Measurements from ENCODE around the gene LKAAEAR1.
A peak's percentile ranks its signal among the peaks of the same experiment; 100 is the strongest.

LKAAEAR1 gene

GRCh38 chr20:64050261-64051032, 33.8 kb downstream of the LKAAEAR1 start:
- DNase-seq (ENCODE audit: low spot score): no peak

- no peak for DNase-seq (ENCODE audit: low spot score)
Measured at GRCh38 chr20:64049878-64050260, 34.3 kb downstream of the LKAAEAR1 start.

- no peak for DNase-seq (ENCODE audit: low spot score)
Measured at GRCh38 chr20:64049060-64049877, 34.9 kb downstream of the LKAAEAR1 start, which contains the start of gene SOX18. Gene SOX18, minus strand, starts transcription at chr20:64049639. Its CDS starts 123 bp downstream, at chr20:64049516.

- no peak for DNase-seq (ENCODE audit: low spot score)
Measured at GRCh38 chr20:64048402-64049044, 35.7 kb downstream of the LKAAEAR1 start.

GRCh38 chr20:64047968-64048401, 36.2 kb downstream of the LKAAEAR1 start:
- no peak for DNase-seq (ENCODE audit: low spot score)

GRCh38 chr20:64047046-64047389, 37.2 kb downstream of the LKAAEAR1 start:
- DNase-seq (ENCODE audit: low spot score): no peak

- DNase-seq (ENCODE audit: low spot score): no peak
Measured at GRCh38 chr20:64045346-64046011, 38.7 kb downstream of the LKAAEAR1 start.

GRCh38 chr20:64044484-64045247, 39.5 kb downstream of the LKAAEAR1 start:
- DNase-seq (ENCODE audit: low spot score): peak; percentile 71

- DNase-seq (ENCODE audit: low spot score): no peak
Measured at GRCh38 chr20:64043768-64044167, 40.4 kb downstream of the LKAAEAR1 start.

GRCh38 chr20:64042054-64042781, 42.0 kb downstream of the LKAAEAR1 start:
- no peak for DNase-seq (ENCODE audit: low spot score)

GRCh38 chr20:64041781-64042053, 42.5 kb downstream of the LKAAEAR1 start:
- DNase-seq (ENCODE audit: low spot score): no peak

GRCh38 chr20:64041040-64041780, 43.0 kb downstream of the LKAAEAR1 start:
- DNase-seq (ENCODE audit: low spot score): no peak

GRCh38 chr20:64040231-64041039, 43.8 kb downstream of the LKAAEAR1 start:
- DNase-seq (ENCODE audit: low spot score): no peak

GRCh38 chr20:64039293-64040160, 44.7 kb downstream of the LKAAEAR1 start:
- DNase-seq (ENCODE audit: low spot score): peak; percentile 57

GRCh38 chr20:64038565-64039292, 45.5 kb downstream of the LKAAEAR1 start:
- DNase-seq (ENCODE audit: low spot score): peak; percentile 86

GRCh38 chr20:64038224-64038564, 46.0 kb downstream of the LKAAEAR1 start:
- DNase-seq (ENCODE audit: low spot score): no peak

GRCh38 chr20:64037498-64038213, 46.5 kb downstream of the LKAAEAR1 start:
- no peak for DNase-seq (ENCODE audit: low spot score)
